ENCODE data around the gene DIPK2B.

DIPK2B gene

DNA sequence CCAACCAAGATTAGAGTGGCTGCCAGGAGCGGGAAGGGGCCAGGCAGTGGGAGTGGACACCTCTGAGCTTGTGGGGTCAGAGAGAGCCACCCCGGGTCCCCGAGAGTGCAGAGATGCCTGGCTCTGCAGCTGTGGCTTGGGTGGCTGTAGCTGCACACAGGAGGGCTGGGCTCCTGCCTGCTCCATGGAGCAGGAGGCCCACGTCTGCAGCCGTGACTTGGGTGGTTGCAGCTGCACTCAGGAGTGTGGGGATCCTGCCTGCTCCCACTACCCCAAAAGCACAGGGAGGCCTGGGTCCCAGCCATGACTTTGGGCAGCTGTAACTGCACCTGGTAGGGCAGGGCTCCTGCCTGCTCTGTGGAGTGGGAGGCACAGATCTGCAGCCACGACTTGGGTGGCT, 28.7 kb upstream of the DIPK2B start:
- in situ Hi-C loops (cut with MboI; ENCODE audit: low sequenced_read_pairs, unreplicated experiment): no loop called here
- TF ChIP-seq, protein P1, sequence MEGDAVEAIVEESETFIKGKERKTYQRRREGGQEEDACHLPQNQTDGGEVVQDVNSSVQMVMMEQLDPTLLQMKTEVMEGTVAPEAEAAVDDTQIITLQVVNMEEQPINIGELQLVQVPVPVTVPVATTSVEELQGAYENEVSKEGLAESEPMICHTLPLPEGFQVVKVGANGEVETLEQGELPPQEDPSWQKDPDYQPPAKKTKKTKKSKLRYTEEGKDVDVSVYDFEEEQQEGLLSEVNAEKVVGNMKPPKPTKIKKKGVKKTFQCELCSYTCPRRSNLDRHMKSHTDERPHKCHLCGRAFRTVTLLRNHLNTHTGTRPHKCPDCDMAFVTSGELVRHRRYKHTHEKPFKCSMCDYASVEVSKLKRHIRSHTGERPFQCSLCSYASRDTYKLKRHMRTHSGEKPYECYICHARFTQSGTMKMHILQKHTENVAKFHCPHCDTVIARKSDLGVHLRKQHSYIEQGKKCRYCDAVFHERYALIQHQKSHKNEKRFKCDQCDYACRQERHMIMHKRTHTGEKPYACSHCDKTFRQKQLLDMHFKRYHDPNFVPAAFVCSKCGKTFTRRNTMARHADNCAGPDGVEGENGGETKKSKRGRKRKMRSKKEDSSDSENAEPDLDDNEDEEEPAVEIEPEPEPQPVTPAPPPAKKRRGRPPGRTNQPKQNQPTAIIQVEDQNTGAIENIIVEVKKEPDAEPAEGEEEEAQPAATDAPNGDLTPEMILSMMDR (IDR thresholded peaks at IDR 0.05; ENCODE audit: borderline replicate concordance, control extremely low read depth, extremely low read depth, insufficient read depth, missing control alignments): no peak
- no peak for DNase-seq (ENCODE audit: low spot score)

DNA sequence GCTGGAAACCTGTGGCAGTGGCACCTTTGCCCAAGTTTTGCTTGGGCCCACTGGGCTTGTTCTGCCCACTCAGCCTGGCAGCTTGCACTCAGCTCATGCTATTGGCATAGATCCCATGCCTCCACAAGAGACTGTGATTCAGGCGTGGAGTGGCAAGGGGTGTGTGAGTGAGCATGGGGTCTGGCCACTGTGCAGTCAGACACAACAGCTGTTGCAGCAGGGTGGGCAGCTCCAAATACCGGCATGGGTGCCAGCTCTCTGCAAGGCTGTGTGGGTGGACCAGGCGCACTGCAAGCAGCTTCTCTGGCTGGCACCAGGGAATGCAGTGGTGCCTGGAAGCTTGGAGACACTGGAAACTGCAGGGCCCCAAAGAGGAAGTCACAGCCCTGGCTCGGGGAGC, 27.4 kb upstream of the DIPK2B start:
- DNase-seq (ENCODE audit: low spot score): no peak
- TF ChIP-seq, protein P1 (IDR thresholded peaks at IDR 0.05; ENCODE audit: borderline replicate concordance, control extremely low read depth, extremely low read depth, insufficient read depth, missing control alignments): no peak
- in situ Hi-C loops (cut with MboI; ENCODE audit: low sequenced_read_pairs, unreplicated experiment): no loop called here

GRCh38 chrX:45208121-45208856, 7.6 kb upstream of the DIPK2B start:
- TF ChIP-seq, protein P1 (IDR thresholded peaks at IDR 0.05; ENCODE audit: borderline replicate concordance, control extremely low read depth, extremely low read depth, insufficient read depth, missing control alignments): no peak
- in situ Hi-C loops (cut with MboI; ENCODE audit: low sequenced_read_pairs, unreplicated experiment): no loop called here
- no peak for DNase-seq (ENCODE audit: low spot score)

- TF ChIP-seq, protein P1 (IDR thresholded peaks at IDR 0.05; ENCODE audit: borderline replicate concordance, control extremely low read depth, extremely low read depth, insufficient read depth, missing control alignments): no peak
- in situ Hi-C loops (cut with MboI; ENCODE audit: low sequenced_read_pairs, unreplicated experiment): no loop called here
- no peak for DNase-seq (ENCODE audit: low spot score)
Observed at GRCh38 chrX:45202171-45202570, 1.5 kb upstream of the DIPK2B start.

DNA sequence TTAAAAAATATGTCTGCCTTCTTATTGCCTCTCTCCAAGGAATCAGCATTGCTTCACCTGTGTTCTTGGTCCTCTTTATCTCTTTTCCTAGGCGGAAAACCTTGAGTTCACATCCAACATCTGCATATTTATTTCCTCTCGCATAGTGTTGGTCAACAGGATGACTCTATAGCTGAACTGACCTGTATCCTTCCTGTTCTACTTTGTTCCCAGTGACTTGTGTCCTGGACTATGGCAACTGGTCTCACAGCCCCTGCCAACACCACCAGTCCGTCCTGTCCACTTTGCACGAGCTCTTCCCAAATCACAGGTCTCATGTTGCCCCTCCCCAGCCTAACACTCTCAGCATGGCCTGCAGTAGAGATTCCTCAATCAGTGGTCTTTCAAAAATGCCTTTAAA, 2.0 kb downstream of the DIPK2B start:
- TF ChIP-seq, protein P1 (IDR thresholded peaks at IDR 0.05; ENCODE audit: borderline replicate concordance, control extremely low read depth, extremely low read depth, insufficient read depth, missing control alignments): no peak
- no peak for DNase-seq (ENCODE audit: low spot score)
- in situ Hi-C loops (cut with MboI; ENCODE audit: low sequenced_read_pairs, unreplicated experiment): no loop called here

- in situ Hi-C loops (cut with MboI; ENCODE audit: low sequenced_read_pairs, unreplicated experiment): no loop called here
- DNase-seq (ENCODE audit: low spot score): no peak
- TF ChIP-seq, protein P1 (IDR thresholded peaks at IDR 0.05; ENCODE audit: borderline replicate concordance, control extremely low read depth, extremely low read depth, insufficient read depth, missing control alignments): no peak
Observed at GRCh38 chrX:45198301-45198700, 2.4 kb downstream of the DIPK2B start.
